Loucy (cell line): ENCODE data around the gene RAB6B.

Experiments used
- CTCF ChIP-seq: fragments of 200-600 bp; sonication (generic); conservative IDR thresholded peaks from 2 replicates; pipeline ENCODE4 v1.5.1; 2014; ENCODE audit warnings: mild to moderate bottlenecking, antibody characterized with exemption, low read length
- EZH2phosphoT487 ChIP-seq: fragments of 200-600 bp; IDR thresholded peaks from 2 replicates; pipeline ENCODE4 v1.6.1; 2018; ENCODE audit warnings: antibody characterized with exemption, mild to moderate bottlenecking, moderate library complexity, borderline replicate concordance

- TF ChIP-seq CTCF: no peak
- no peak for TF ChIP-seq EZH2phosphoT487
These were observed 89.8 kb downstream of the RAB6B start, which contains the start of gene SRPRB for GRCh38 chr3:133805702-133806475.
